ENCODE results near the gene ABR.
"Not testable (repeated sequence)": the region's sequence is repeated elsewhere in the genome, so short reads cannot be mapped to it uniquely, and the experiment has no call there.

Gene ABR

DNA sequence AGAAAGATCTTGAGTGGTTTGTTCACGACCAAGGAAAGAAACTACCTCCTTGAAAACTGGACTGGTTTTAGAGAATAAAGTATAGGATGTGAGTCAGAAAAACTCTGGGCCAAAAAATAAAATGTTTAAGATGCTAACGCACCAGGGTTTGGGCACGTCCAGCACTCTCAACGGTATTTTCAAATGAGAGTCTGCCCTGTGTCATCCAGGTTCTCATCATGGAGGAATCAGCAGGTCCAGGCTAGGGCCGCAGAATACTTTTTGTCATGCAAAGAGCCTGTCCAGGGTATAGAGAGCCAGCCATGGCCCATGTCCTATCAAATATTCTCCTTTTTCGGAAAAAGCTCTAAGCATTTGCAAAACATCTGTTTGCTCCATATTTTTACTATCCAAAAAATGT lies 202.6 kb downstream of the ABR start:
- Histone ChIP-seq H3K27me3 (ENCODE audit: control insufficient read depth, insufficient read depth, low read length) (no peaks in the 10 kb centered on the region), H3K27ac (no peak overlapping the region), H3K4me2 (ENCODE audit: low read length) (no peak overlapping the region), H3K36me3 (ENCODE audit: control insufficient read depth, insufficient read depth, low read length) (no peaks in the 10 kb centered on the region), H3K4me3 (ENCODE audit: low read depth, low read length) (no peak overlapping the region), H2AFZ (no peak overlapping the region), H3K79me2 (no peaks in the 10 kb centered on the region), H3K9ac (no peak overlapping the region), H3K9me3 (ENCODE audit: control insufficient read depth, low read length) (no peaks in the 10 kb centered on the region), H3K4me1 (no peaks in the 10 kb centered on the region)
- TF ChIP-seq, protein P1, sequence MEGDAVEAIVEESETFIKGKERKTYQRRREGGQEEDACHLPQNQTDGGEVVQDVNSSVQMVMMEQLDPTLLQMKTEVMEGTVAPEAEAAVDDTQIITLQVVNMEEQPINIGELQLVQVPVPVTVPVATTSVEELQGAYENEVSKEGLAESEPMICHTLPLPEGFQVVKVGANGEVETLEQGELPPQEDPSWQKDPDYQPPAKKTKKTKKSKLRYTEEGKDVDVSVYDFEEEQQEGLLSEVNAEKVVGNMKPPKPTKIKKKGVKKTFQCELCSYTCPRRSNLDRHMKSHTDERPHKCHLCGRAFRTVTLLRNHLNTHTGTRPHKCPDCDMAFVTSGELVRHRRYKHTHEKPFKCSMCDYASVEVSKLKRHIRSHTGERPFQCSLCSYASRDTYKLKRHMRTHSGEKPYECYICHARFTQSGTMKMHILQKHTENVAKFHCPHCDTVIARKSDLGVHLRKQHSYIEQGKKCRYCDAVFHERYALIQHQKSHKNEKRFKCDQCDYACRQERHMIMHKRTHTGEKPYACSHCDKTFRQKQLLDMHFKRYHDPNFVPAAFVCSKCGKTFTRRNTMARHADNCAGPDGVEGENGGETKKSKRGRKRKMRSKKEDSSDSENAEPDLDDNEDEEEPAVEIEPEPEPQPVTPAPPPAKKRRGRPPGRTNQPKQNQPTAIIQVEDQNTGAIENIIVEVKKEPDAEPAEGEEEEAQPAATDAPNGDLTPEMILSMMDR (IDR thresholded peaks at IDR 0.05): no peak

DNA sequence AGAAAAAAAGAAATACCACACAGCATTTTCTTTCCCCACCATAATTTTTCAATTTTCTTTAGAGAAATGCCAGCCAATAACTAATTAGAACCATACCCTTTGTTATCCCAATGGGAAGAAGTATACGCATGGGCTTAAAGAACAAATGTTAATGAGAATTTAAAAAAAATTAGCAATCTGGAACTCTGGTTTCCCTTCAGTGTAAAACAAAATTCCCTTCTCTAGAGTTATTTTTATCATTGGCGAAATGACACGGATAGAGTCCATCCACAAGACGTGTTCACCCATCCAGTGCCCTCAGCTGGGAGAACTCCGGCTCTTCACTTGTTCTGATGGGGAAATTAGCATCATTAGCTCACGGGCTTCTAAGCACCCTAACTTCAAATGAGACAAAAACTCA lies 203.5 kb downstream of the ABR start:
- Histone ChIP-seq H3K4me1 (no peaks in the 10 kb centered on the region), H3K4me3 (ENCODE audit: low read depth, low read length) (no peak overlapping the region), H3K27me3 (ENCODE audit: control insufficient read depth, insufficient read depth, low read length) (no peaks in the 10 kb centered on the region), H2AFZ (no peak overlapping the region), H3K9me3 (ENCODE audit: control insufficient read depth, low read length) (no peaks in the 10 kb centered on the region), H3K36me3 (ENCODE audit: control insufficient read depth, insufficient read depth, low read length) (no peaks in the 10 kb centered on the region), H3K9ac (no peak overlapping the region), H3K27ac (no peak overlapping the region), H3K4me2 (ENCODE audit: low read length) (no peak overlapping the region), H3K79me2 (no peaks in the 10 kb centered on the region)
- TF ChIP-seq, protein P1 (IDR thresholded peaks at IDR 0.05): no peak

DNA sequence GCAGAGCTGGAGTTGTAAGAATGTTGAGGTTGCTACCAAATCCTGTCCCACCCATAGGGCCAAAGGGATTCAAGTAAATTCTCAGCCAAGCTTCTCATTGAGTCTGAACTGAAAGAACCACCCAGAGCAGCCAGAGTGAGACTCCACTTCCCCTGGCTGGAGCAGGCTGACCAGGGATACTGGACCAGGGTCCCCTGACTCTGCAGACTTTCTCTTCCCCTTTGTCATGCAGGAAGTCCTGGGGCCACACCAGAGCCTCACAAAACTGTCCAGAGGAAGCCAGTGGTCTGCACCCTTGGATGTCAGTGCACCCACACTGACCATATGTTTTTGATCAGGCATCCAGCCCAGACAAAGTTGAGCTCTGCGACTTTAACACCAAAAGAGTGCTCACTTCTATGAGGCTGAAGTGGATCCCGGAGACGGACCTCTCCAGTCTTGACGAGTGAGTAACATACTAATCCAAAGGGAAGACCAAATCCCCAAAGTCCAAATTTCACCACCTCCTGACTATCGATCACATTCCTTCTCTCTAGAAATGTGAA lies 204.3 kb downstream of the ABR start:
- Histone ChIP-seq H3K4me3 (ENCODE audit: low read depth, low read length) (no peak overlapping the region), H3K9ac (no peak overlapping the region), H3K4me1 (no peaks in the 10 kb centered on the region)

DNA sequence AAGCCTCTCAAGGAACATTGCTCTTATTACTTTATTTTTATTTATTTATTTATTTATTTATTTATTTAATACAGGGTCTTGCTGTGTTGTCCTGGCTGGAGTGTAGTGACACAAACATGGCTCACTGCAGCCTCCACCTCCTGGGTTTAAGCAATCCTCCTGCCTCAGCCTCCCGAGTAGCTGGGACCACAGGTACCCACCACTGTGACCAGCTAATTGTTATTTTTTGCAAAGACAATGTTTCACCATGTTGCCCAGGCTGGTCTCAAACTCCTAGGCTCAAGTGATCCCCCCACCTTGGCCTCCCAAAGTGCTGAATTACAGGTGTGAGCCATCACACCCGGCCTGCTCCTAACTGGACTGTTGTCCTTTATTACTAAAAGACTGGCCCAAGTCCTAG lies 205.0 kb downstream of the ABR start:
- H3K79me2 ChIP-seq; H2AFZ ChIP-seq; H3K36me3 ChIP-seq (ENCODE audit: control insufficient read depth, insufficient read depth, low read length); H3K4me2 ChIP-seq (ENCODE audit: low read length); H3K9ac ChIP-seq; H3K27ac ChIP-seq; H3K9me3 ChIP-seq (ENCODE audit: control insufficient read depth, low read length); H3K27me3 ChIP-seq (ENCODE audit: control insufficient read depth, insufficient read depth, low read length); H3K4me1 ChIP-seq; H3K4me3 ChIP-seq (ENCODE audit: low read depth, low read length): not testable (repeated sequence)

More for the DNA sequence above, 204.3 kb downstream of the ABR start:
- TF ChIP-seq, protein P1 (IDR thresholded peaks at IDR 0.05): no peak
- H3K27ac ChIP-seq: no peak overlapping the region
- H3K79me2 ChIP-seq: no peaks in the 10 kb centered on the region
- H3K4me2 ChIP-seq (ENCODE audit: low read length): no peak overlapping the region
- no peaks in the 10 kb centered on the region for H3K27me3 ChIP-seq (ENCODE audit: control insufficient read depth, insufficient read depth, low read length)
- no peak overlapping the region for H2AFZ ChIP-seq
- no peaks in the 10 kb centered on the region for H3K9me3 ChIP-seq (ENCODE audit: control insufficient read depth, low read length)
- no peaks in the 10 kb centered on the region for H3K36me3 ChIP-seq (ENCODE audit: control insufficient read depth, insufficient read depth, low read length)

DNA sequence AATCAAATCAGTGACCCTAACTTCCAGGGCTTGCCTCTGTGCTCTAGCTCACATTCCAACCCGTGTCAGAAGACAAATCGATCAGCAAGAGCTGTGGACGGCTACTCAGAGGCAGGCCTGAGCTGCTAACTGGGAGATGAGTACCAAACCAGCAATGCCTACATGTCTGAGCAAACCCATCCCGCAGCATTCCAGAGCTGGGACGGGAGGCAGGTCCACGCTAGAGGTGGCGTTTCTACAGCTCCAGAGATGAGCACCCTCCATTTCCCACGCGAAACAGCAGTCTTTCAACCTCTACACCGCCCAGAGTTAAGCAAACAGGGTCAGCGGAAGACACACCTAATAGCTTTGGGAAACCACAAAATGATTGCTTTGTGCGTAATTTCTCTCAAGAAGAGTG lies 206.7 kb downstream of the ABR start:
- no peak overlapping the region for H3K4me2 ChIP-seq (ENCODE audit: low read length)
- H3K9ac ChIP-seq: no peak overlapping the region
- no peak overlapping the region for H3K4me3 ChIP-seq (ENCODE audit: low read depth, low read length)
- H3K4me1 ChIP-seq: no peaks in the 10 kb centered on the region
- no peaks in the 10 kb centered on the region for H3K79me2 ChIP-seq
- H3K27me3 ChIP-seq (ENCODE audit: control insufficient read depth, insufficient read depth, low read length): no peaks in the 10 kb centered on the region
- H3K36me3 ChIP-seq (ENCODE audit: control insufficient read depth, insufficient read depth, low read length): no peaks in the 10 kb centered on the region
- no peak overlapping the region for H3K27ac ChIP-seq
- no peaks in the 10 kb centered on the region for H3K9me3 ChIP-seq (ENCODE audit: control insufficient read depth, low read length)
- TF ChIP-seq, protein P1 (IDR thresholded peaks at IDR 0.05): no peak
- no peak overlapping the region for H2AFZ ChIP-seq

DNA sequence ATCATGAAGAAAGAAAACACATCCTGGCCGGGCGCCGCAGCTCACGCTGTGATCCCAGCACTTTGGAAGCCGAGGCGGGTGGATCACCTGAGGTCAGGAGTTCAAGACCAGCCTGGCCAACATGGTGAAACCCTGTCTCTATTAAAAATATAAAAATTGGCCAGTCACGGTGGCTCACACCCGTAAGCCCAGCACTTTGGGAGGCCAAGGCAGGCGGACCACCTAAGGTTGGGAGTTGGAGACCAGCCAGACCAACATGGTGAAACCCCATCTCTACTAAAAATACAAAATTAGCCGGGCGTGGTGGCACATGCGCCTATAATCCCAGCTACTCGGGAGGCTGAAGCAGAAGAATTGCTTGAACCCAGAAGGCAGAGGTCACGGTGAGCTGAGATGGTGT lies 207.9 kb downstream of the ABR start:
- H3K79me2 ChIP-seq; H3K27ac ChIP-seq; H3K4me1 ChIP-seq; H3K4me2 ChIP-seq (ENCODE audit: low read length); H2AFZ ChIP-seq; H3K9me3 ChIP-seq (ENCODE audit: control insufficient read depth, low read length); H3K9ac ChIP-seq; H3K27me3 ChIP-seq (ENCODE audit: control insufficient read depth, insufficient read depth, low read length); H3K4me3 ChIP-seq (ENCODE audit: low read depth, low read length); H3K36me3 ChIP-seq (ENCODE audit: control insufficient read depth, insufficient read depth, low read length): not testable (repeated sequence)

Measured in parathyroid adenoma (tissue), 2 donors.